Prostate gland (tissue), 2 donors: ENCODE results near the gene CLINT1. TPM values are rescaled to one million over a fixed set of nuclear protein-coding genes. Genes with fewer than 3 reads are reported as not detected.
"Not testable (repeated sequence)": the region's sequence is repeated elsewhere in the genome, so short reads cannot be mapped to it uniquely, and the experiment has no call there.

Source experiments
- DNase-seq: peaks from one replicate; pipeline ENCODE4 v3.0.0-alpha.2; 2019; ENCODE audit warnings: low spot score
- H3K27ac ChIP-seq, 2 donors: fragments of 200-600 bp; sonication (generic); 2 replicates each; pipeline ENCODE4 v1.5.1; 2017 to 2019
- H3K27me3 ChIP-seq: fragments of 200-600 bp; sonication (generic); replicated peaks from 2 replicates; pipeline ENCODE4 v1.5.1; 2019; ENCODE audit not compliant: insufficient read depth
- H3K36me3 ChIP-seq, 2 donors: fragments of 200-600 bp; sonication (generic); 1 replicate in 1 of 2; 2 replicates in 1 of 2; pipeline versions ENCODE4 v1.5.1 to v1.8.1; 2017 to 2019
- H3K4me1 ChIP-seq: fragments of 200-600 bp; sonication (generic); replicated peaks from 2 replicates; pipeline ENCODE4 v1.5.1; 2019
- H3K4me3 ChIP-seq, 2 donors: fragments of 200-600 bp; sonication (generic); 2 replicates each; pipeline ENCODE4 v1.5.1; 2017 to 2019
- H3K9me3 ChIP-seq: fragments of 200-600 bp; sonication (generic); 2 replicates; pipeline ENCODE4 v1.5.1; 2017
- CTCF ChIP-seq, 4 experiments: fragments of 200-600 bp in 2 of 4; fragments of 450-650 bp in 2 of 4; sonication (generic) in 2 of 4; IDR thresholded peaks; 1 replicate in 3 of 4; 2 replicates in 1 of 4; pipeline ENCODE4 v1.5.1; 2016 to 2019; ENCODE audit warnings: antibody characterized with exemption in 4 of 4, mild to moderate bottlenecking in 2 of 4, moderate library complexity in 2 of 4
- POLR2A ChIP-seq: fragments of 450-650 bp; IDR thresholded peaks from one replicate; pipeline ENCODE4 v1.6.1; 2016; ENCODE audit warnings: antibody characterized with exemption, mild to moderate bottlenecking
- POLR2AphosphoS5 ChIP-seq: sonication (generic); formaldehyde crosslinking; IDR thresholded peaks from one replicate; pipeline ENCODE4 v1.6.1; 2017; ENCODE audit warnings: antibody characterized with exemption
- WGBS: methylation state at CpG from one replicate; pipeline ENCODE4 v1.1.5; 2018; 5-methylcytosine and 5-hydroxymethylcytosine counted together
- intact Hi-C: fragments of 100-400 bp; cut with DNase I; formaldehyde crosslinking; loops from one replicate; pipeline ENCODE4 v1.14.2; 2022
- total RNA-seq, 2 donors: library from RNA; depleted of rRNA; stranded (reverse); fragments of >200 nt; gene quantifications; one replicate each; pipeline ENCODE4 v1.1.0, GENCODE V29; 2016

CLINT1 gene
- total RNA-seq, 2 donors from 2014 or later: 65.1 to 84.5 TPM

- intact Hi-C loops: no loop called here
- 92% methylated on average over 4 of the region's 4 CpGs for WGBS
- TF ChIP-seq POLR2AphosphoS5: no peak
Measured at GRCh38 chr5:157893611-157894010, 34.7 kb upstream of the CLINT1 start.

GRCh38 chr5:157892974-157893373, 34.0 kb upstream of the CLINT1 start:
- H3K9me3 ChIP-seq: no peaks in the 10 kb centered on the region
- no peak for DNase-seq
- TF ChIP-seq POLR2A: no peak
- TF ChIP-seq POLR2AphosphoS5: no peak
- no peak for TF ChIP-seq CTCF (IDR thresholded peaks at IDR 0.05)
- H3K4me3 ChIP-seq: no peak overlapping the region
- H3K27ac ChIP-seq: no peak overlapping the region
- intact Hi-C loops: no loop called here
- WGBS: 62% methylated on average over 4 of the region's 4 CpGs
- no peaks in the 10 kb centered on the region for H3K36me3 ChIP-seq
- H3K4me1 ChIP-seq: no peaks in the 10 kb centered on the region
- no peaks in the 10 kb centered on the region for H3K27me3 ChIP-seq

More at GRCh38 chr5:157893611-157894010, 34.7 kb upstream of the CLINT1 start:
- Histone ChIP-seq H3K27me3 (no peaks in the 10 kb centered on the region), H3K9me3 (no peaks in the 10 kb centered on the region), H3K4me3 (no peak overlapping the region), H3K27ac (no peak overlapping the region), H3K36me3 (no peaks in the 10 kb centered on the region), H3K4me1 (no peaks in the 10 kb centered on the region)
- DNase-seq: no peak

GRCh38 chr5:157890836-157891597, 32.1 kb upstream of the CLINT1 start:
- 95% methylated on average over 2 of the region's 2 CpGs for WGBS
- no peak for DNase-seq
- Histone ChIP-seq H3K9me3 (no peaks in the 10 kb centered on the region), H3K36me3 (no peaks in the 10 kb centered on the region), H3K4me1 (no peaks in the 10 kb centered on the region), H3K27me3 (no peaks in the 10 kb centered on the region), H3K4me3 (no peak overlapping the region), H3K27ac (no peak overlapping the region)
- intact Hi-C loops: no loop called here
- TF ChIP-seq POLR2A (no peak), CTCF (IDR thresholded peaks at IDR 0.05) (no peak), POLR2AphosphoS5 (no peak)

- Histone ChIP-seq H3K27me3 (no peaks in the 10 kb centered on the region), H3K36me3 (no peaks in the 10 kb centered on the region), H3K4me1 (no peaks in the 10 kb centered on the region), H3K9me3 (no peaks in the 10 kb centered on the region), H3K27ac (no peak overlapping the region), H3K4me3 (no peak overlapping the region)
- WGBS: 35% methylated on average over 1 of the region's 1 CpG
- intact Hi-C loops: no loop called here
- no peak for DNase-seq
- TF ChIP-seq POLR2AphosphoS5 (peak; percentile 9), POLR2A (no peak), CTCF (IDR thresholded peaks at IDR 0.05) (no peak)
Measured at GRCh38 chr5:157888814-157889532, 30.0 kb upstream of the CLINT1 start.

GRCh38 chr5:157886796-157887380, 27.9 kb upstream of the CLINT1 start:
- Histone ChIP-seq H3K4me3 (no peak overlapping the region), H3K4me1 (no peaks in the 10 kb centered on the region), H3K9me3 (no peaks in the 10 kb centered on the region), H3K27me3 (no peaks in the 10 kb centered on the region), H3K27ac (no peak overlapping the region), H3K36me3 (no peaks in the 10 kb centered on the region)
- WGBS: 83% methylated on average over 25 of the region's 27 CpGs
- DNase-seq: no peak
- intact Hi-C loops: no loop called here
- TF ChIP-seq POLR2AphosphoS5 (no peak), POLR2A (no peak), CTCF (IDR thresholded peaks at IDR 0.05) (no peak)

- H3K9me3 ChIP-seq, H3K4me3 ChIP-seq, H3K4me1 ChIP-seq, H3K36me3 ChIP-seq, H3K27me3 ChIP-seq, DNase-seq, intact Hi-C loops, H3K27ac ChIP-seq: not testable (repeated sequence)
- WGBS: 78% methylated on average over 1 of the region's 1 CpG
Measured at GRCh38 chr5:157885051-157885450, 26.1 kb upstream of the CLINT1 start.

- H3K4me1 ChIP-seq, H3K27me3 ChIP-seq, H3K36me3 ChIP-seq, DNase-seq, H3K27ac ChIP-seq, intact Hi-C loops, H3K9me3 ChIP-seq, H3K4me3 ChIP-seq: not testable (repeated sequence)
- 83% methylated on average over 7 of the region's 7 CpGs for WGBS
Measured at GRCh38 chr5:157881498-157881897, 22.6 kb upstream of the CLINT1 start.
